GM19193 (cell line): ENCODE results near the gene CHRDL2.

Experiments
- POLR2A ChIP-seq: IDR thresholded peaks from 4 replicates; pipeline ENCODE4 v1.6.1; 2011; ENCODE audit not compliant: insufficient read depth, insufficient read length; ENCODE audit errors: extremely low read depth

CHRDL2 gene

DNA sequence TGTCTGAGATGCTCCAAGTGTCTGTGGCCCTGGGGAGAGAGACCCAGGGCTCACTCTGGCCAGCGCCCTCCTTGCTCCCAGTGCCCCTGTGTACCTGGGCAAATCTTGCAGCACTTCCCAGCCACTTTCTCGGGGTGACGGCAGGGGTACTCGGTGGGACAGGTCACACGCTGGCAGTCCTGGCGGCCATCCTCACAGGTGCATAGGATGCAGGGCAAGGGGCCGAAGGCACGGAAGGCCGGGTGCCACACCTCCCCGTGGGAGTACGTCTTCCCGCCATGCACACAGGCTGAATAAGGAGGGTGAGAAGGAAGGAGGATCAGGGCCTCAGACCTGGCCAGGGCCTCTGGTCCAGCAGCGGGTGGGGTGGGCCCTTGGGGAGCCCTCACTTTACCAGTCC lies 28.0 kb downstream of the CHRDL2 start:
- no peak for TF ChIP-seq POLR2A

- TF ChIP-seq POLR2A, result no peak
These were observed 28.7 kb downstream of the CHRDL2 start for GRCh38 chr11:74702383-74703007.

DNA sequence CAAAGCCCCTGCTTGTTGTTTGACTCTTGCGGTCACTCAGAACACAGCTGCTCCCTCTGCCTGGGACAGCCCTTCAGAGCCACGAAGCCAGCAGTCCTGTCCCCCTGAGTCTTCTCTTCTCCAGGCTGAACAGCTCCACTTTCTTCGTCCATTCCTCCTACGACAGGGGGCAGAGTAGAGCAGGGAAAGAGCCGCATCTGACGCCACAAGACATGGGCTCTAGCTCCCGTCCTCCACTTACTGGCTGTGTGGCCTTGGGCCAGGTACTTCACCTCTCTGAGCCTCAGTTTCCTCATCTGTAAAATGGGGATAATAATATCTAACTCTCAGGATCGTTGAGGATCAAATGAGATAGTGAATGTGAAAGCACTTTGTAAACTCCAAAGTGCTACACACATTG lies 29.9 kb downstream of the CHRDL2 start:
- TF ChIP-seq POLR2A, result no peak

GRCh38 chr11:74699615-74700396 lies 31.4 kb downstream of the CHRDL2 start:
- no peak for TF ChIP-seq POLR2A

DNA sequence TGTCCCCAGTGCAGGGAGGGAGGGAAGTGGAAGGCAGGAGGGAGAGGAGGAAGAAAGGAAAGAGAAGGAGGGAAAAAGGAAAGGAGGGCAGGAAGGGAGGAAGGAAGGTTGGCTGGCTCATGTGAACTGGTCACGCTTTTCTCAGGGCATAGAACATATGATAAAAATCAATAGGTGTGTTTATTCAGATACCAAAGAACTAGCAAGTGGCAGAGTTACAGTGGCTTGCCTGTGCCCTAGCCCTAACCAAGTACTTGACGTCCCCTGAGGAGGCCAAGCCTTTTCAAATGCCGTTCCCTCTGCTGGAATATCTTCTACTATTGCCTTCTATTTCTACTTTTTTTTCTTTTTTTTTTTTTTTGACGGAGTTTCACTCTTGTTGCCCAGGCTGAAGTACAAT lies 33.5 kb downstream of the CHRDL2 start:
- no peak for TF ChIP-seq POLR2A

DNA sequence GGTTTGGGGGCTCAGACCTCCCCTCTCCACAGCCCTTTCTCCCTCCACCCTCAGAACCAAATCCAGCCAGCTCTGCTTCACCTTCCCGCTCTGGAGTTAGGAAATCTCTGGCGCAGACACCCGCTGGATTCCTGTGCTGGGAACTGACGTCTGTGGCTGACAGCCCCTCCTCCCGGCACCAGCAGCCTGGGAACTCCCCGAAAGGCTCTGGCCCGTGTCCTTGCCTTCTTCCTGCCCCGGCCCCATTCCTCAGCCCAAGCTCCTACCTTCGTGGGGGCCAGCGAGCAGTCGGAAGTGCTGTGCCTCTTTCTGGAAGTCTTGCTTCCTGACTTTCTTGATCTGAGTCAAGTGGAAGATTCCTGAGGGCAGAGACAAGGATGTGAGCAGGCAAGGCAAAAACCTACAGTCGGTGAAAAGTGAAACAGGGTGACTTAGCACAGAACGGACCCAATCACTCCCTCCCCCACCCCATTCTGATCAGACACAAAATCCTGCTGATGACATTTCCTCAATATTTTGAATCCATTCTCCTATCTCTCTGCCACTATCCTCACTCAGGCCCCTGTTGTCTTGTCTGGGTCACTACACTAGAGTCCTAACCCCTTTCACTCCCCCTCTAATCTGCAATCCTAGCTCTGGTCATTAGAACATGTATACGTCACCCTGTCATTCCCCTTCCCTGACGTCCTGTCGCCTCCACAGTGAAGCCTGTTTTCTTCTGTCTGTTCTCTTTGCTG lies 34.1 kb downstream of the CHRDL2 start:
- no peak for TF ChIP-seq POLR2A

DNA sequence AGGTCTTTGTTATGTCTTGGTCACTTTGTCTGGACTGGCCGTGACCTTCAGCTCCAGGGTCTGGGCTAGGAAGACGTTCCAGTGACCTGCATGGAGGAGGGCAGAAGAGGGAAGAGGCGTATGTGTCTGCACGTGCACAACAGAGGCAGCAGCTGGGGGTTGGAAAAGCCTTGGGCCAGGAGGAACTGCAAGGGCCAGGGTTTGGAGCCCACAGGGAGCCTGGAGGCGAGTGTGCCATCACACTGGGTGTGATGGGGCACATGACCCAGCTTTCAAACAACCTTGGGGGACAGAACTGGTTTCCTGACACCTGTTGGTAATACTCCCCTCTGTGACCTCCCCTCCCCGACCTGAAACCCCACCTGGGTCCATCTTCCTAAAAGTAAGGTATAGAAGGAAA lies 34.7 kb downstream of the CHRDL2 start:
- no peak for TF ChIP-seq POLR2A

DNA sequence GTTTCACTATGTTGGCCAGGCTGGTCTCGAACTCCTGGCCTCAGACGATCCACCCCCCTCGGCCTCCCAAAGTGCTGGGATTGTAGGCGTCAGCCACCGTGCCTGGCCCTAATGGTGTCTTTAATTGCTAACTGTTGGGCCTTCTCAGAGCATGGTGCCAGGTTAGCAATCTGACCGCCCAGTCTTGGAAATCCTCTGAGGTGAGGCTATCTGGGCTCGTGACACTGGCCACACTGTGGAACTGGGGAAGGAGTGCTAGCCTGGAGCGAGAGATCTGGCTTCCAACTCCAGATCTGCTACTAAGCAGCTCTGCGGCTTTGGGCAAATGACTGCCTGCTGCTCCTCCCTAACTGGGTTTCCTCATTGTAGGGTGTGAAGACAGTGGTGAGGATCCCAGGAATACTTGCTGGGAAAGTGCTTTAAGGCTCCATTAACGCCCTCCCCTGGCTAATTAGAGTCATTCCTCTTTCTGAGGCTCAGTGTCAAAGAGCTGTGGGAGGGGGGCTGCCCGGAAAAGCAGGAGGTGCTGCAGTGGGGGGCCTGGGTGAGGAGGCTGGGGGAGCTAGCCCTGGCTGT lies 35.4 kb downstream of the CHRDL2 start:
- no peak for TF ChIP-seq POLR2A

DNA sequence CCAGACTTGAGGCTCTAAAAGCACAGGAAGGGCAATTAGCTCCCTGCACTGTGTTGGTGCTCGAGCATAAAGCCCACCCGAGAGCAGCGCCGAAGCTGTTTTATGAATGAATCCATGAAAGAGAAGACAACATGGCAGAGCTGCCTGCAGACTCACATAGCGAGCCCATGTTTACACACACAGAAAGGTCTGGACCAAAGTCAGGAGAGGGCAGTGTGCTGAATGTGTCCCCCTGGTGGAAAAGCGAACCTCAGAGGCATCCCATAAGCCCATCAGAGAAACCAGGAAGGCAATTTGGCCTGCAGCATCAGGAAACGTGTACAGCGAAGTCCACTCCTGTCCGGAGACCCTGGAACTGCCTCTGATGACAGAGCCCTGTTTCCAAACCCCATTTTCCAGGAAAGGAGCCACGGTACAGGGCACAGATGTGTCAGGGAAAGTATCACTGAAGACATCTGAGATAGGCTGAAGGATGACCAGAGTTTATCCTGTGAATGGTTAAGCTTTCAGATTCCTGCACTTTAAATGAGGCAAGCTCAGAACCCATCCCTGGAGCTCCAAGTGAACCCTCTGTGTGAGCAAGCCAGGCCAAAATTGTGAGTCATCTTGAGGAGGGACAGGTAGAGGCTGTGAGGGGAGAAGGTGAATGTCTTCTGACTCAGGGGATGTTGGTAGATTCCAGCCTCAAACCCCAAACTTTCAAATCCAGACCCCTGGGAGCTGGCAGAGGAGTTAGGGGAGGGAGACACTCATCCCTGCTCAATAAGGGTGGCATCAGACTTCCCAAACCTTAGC lies 36.9 kb downstream of the CHRDL2 start:
- TF ChIP-seq POLR2A, result no peak

DNA sequence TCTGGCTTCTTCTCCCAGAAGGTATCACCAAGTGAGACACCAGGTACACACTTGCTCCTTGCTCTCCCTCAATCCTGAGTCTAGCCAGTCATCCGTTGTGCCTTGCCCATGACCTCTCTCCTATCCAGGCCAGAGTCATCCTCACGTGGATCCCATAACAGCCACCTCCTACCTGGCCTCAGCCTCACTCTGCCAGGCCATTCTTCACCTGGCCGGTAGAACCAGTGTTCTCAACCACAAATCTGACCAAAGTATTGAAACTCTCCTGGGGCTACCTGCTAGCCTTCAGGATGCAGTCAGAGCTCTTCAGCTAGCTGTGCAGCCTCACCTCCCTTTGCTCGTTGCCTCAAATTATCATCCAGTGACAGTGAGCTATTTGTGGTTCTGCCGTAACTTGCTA lies 37.7 kb downstream of the CHRDL2 start:
- TF ChIP-seq POLR2A, result no peak

DNA sequence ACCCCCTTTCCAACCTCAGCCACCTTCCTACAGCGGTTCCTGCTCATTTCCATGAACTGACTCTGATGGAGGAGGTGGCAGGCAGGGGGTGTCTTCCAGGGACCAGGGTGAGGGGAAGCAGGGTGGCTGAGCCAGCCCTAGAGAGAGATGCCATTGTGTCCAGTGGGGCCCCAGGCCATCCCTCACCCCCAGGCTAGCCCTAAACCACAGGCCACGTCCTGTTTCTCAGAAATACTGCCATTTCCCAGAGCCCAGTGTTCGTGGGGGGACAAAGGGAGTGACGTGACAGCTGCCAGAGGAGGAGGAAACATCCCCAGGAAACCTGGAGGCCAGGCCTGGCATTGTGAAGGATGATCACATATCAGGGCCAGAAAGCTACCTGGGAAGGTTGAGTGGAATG lies 39.5 kb downstream of the CHRDL2 start:
- no peak for TF ChIP-seq POLR2A

DNA sequence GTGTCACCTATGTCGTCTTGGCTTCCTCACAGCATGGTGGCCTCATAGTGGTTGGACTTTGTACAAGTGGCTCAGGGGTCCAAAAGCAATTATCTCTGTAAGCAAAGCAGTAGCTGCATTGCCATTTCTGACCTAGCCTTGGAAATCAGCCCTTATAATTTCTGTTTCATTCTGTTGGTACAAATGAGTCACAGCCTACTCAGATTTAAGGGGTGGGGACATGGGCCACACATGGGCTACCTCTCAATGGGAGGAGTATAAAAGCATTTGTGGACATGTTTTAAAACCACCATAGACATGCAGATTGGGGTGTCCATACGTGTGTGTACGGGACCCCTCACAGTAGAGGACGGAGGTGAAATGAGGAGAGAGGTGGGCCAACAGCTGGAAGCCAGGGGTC lies 41.6 kb downstream of the CHRDL2 start:
- no peak for TF ChIP-seq POLR2A

DNA sequence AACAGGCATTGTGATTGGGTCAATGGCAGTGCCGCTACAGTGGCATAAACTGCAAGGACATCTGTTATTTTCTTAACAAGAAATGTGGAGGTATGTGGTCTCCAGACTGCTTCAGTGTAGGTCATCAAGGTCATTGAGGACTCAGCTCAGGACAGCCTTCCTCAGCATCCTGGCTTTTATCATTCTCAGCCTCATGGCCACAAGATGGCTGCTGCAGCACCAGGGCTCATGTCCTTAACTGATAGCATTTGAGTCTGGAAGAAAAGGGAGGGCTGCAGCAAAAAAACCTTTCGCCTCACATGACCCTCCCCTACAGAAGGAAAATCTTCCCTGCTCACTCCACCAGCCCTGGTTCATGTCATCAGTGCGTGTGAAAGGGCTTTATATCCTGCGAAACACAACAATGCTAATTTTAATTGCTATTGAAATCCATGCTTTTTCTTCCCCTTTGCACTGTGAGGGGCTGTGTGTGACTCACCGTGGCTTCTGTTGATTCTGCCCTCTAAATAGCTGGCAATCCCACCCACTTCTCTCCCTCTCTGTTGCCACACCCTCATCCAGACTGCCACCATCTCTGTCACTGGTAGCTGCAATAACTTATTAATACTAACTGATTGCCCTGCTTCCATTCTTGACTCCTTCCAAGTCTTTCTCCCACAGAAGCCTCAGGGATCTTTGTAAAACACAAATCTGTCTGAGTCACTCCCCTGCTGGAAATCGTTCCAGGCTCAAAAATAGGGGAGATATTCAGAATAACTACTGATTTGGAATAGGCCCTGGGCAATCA lies 43.8 kb downstream of the CHRDL2 start:
- no peak for TF ChIP-seq POLR2A

DNA sequence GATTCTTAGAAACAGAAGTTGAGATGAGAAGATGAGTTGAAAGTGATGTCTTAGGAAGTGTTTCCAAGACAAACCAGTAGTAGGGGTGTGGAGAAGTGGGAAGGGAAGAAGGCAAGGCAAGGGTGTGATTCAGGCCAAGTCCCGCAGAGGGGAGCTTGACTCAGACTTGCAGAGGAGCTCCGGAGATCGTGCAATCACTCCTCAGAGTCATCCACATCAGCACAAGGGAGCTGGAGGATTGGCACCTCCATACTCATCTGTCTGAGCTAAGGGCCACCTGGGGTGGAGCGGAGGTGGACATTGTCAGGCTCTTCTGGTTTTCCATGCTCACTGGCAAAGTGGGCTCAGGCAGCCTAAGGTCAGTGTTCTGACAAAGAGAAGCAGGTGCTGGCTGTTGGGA lies 44.4 kb downstream of the CHRDL2 start:
- no peak for TF ChIP-seq POLR2A
